Amniotic stem cell (primary cell): ENCODE measurements around the gene KRT77.
"Not testable (repeated sequence)": the region's sequence is repeated elsewhere in the genome, so short reads cannot be mapped to it uniquely, and the experiment has no call there.

Source experiments
- DNase-seq: peaks from one replicate; lab custom pipeline; 2025; lab: John Stamatoyannopoulos, UW

The KRT77 gene

GRCh38 chr12:52722680-52723079 is 19.4 kb upstream of the KRT77 start:
- no peak for DNase-seq

- no peak for DNase-seq
Measured at GRCh38 chr12:52721838-52722470, 18.6 kb upstream of the KRT77 start.

DNA sequence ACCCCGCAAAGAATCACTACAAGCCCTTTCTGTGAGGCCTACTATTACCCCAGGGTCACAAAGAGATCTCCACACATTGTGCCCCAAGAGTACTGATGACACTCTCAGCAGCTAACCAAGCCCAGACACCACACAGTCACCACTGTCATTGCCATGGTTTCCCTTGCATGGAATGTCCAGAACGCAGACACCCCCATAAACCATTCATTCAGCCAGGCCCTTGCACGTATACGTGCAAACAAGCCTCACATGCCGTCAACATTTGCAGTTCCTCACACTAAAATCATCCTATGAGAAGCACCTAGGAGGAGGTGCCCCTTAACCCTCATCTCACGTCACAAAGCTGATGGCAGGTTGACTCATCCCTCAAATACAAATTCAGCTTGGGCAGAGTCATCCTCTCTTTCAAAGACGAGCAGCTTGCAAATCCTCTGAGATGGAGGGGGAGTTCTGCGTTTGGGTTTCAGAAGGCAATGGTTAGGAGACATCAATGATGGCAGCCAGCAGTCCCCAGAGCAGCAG is 17.1 kb upstream of the KRT77 start:
- no peak for DNase-seq

DNA sequence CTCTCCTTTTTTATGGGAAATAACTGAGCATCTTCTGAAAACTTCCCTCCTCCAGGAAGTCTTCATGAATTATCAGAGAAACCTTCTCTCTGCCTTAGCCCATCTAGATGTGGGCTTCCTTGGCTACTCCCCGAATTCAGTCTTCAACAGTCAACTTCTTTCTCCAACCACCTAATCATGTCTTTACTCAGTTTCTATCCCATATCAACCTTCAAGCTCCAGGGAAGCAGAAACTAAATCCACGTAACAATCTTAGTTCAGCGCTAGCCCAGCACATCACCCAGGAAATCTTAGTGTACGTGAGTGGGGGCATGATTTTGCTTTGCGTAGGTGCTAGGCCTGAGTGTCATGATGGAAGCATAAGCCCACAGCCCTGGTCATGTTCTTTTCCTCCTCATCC is 12.7 kb upstream of the KRT77 start:
- no peak for DNase-seq

DNA sequence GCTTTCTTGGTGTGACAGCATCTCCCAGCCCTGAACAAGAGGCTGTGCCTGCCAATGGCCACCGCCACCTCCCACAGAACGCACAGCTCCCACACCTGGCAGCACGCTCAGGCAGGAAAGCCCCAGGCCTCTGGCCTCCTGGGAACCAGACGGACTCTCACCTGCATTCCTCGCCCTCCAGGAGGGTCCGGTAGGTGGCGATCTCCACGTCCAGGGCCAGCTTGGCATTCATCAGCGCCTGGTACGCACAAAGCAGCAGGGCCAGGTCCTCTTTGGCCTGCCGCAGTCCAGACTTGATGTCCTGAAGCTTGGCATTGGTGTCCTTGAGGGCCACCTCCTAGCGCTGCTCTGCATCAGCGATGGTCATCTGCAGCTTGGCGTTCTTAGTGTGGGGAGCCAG is 12.1 kb upstream of the KRT77 start:
- no peak for DNase-seq

GRCh38 chr12:52714887-52715281 is 11.6 kb upstream of the KRT77 start:
- DNase-seq = no peak

- DNase-seq = no peak
Measured at GRCh38 chr12:52713960-52714886, 10.9 kb upstream of the KRT77 start.

- not testable (repeated sequence) for DNase-seq
Measured at GRCh38 chr12:52712122-52712521, 8.8 kb upstream of the KRT77 start.

DNA sequence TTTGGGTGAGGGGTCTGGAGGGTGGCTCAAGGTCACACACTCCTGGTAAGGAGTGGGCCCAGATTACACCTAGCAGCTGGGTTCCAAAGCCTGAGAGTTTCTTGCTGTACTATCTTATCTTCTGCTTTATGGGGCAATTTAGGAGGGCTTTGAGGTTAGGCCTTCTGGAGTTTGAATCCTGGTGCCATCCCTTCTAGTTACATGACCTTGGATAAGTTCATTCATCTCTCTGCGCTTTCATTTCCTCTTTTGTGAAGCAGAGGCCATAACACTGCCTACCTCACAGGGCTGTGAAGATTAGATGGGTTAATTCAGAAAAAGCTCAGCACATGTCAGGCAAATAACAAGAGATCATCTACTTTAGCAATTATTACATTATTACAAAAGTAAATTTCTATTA is 7.4 kb upstream of the KRT77 start:
- no peak for DNase-seq

DNA sequence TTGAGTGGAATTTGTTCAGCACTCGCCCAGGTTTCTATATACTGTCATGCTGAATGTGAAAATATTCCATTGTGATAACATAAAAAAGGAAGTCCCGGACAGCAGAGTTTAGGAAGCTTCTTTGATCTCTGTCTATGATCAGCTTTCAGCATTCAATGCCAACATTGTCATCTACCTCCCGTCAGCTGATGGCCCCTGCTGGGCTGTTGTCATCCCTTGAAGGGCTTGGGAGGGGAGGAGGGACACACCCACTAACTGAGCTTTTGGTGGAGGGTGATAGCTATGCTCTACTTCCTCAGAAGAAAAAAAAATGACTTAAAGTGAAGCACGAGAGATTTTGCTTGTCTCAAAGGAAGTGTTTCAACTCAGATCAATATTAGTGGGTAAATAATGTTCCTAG is 4.7 kb upstream of the KRT77 start:
- no peak for DNase-seq

GRCh38 chr12:52704464-52704863 is 1.1 kb upstream of the KRT77 start:
- no peak for DNase-seq

DNA sequence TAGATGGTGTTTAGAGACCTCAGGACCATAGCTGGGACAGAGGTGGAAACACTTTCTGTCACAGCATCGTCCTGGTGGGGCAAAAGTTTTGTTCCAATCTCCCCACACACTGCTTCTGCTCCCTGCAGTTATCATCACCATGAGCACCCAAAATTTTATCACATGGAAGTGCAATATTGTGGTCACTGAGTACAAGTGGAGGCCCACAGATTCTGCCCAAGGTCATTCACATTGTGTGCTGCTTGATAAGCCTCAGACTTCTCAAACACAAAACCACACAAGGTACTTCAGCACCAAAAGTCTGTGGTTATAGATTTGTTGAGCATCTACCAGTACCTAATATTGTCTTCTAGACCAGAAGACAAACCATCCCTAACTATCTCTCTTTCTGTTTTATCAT is 554 bp upstream of the KRT77 start:
- no peak for DNase-seq

DNA sequence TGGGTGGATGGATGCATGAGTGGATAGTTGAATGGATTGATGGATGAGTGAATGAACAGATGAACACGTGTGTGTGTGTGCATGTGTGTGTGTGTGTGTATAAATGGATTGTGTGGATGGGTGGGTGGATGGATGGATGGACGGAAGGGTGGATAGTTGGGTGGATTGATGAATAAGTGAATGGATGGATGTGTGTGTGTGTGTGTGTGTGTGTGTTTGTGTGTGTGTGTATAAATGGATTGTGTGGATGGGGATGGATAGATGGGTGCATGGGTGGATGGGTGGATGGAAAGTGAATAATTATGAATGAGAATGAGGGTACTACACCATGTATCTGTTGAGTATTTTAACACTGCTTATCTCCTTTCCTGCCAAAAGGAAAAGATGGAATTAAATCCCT is 986 bp downstream of the KRT77 start:
- no peak for DNase-seq

GRCh38 chr12:52701281-52701680 is 2.0 kb downstream of the KRT77 start:
- DNase-seq = no peak

DNA sequence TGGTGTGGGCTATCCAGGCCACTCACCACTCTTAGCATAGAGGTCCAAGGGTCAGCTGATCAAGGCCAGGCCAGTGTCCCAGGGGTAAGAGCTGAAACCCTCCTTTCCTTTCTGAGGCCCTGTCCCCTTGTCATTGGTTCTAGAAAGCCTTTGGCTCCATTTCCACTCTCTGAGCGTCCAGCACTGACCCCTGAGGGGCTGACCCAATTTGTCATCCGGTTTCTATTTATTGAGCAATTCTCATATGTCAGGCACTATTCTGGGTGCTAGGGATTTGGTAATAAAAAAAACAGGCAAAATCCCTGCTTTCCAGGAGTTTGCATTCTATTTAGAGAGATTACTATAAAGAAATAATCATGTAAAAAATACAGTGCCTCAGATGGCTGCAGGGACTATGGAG is 3.4 kb downstream of the KRT77 start:
- no peak for DNase-seq

DNA sequence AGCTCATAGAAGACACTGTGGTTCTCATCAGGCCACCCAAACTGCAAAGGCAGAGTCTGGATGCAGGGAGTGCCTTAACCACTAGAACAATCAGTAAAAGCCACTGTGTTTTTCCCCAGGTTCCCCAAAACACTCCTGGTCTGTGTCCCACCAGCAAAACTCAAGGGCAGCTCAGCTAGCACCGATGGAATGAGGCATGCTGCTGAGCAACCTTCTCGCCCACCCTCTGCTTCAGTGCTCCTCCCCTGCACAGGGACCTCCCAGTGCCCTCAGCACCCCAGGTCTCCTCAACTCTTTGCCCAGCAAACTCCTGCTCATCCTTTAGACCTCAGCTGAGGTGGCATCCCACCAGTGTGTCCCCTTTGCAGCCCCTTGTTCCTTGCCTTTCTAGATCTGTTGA is 4.0 kb downstream of the KRT77 start:
- no peak for DNase-seq

DNA sequence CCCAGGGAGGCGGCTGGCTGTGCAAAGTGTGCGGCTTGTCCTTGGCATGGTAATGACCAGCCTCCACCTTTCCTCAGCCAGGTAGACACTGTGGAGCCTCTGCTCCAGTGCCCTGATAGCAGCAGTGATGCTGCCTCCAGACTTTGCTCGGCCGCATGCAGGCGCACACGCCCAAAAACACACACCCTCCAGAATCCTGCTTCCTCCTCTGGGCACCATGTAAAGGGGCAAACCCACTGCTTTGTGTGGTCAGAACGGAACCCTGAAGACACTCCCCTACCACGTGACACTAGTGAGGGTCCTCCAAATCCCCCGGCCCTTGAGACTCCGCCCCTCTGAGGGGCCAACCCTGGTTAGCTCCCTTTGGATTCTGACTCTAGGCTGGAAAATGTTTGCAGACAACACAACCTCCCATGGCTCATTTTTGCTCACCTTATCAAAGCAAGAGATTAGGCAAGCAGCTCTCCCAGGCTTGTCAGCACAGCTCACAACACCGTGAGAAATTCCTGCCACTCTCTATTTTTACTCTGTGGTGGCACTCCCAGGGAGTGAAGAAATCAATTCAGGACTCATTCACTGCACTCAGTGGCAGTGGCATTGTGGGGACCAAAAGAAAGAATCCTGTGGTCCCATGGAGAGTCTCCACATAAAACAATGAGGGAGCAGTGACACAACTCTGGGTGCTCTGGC is 4.5 kb downstream of the KRT77 start:
- no peak for DNase-seq

DNA sequence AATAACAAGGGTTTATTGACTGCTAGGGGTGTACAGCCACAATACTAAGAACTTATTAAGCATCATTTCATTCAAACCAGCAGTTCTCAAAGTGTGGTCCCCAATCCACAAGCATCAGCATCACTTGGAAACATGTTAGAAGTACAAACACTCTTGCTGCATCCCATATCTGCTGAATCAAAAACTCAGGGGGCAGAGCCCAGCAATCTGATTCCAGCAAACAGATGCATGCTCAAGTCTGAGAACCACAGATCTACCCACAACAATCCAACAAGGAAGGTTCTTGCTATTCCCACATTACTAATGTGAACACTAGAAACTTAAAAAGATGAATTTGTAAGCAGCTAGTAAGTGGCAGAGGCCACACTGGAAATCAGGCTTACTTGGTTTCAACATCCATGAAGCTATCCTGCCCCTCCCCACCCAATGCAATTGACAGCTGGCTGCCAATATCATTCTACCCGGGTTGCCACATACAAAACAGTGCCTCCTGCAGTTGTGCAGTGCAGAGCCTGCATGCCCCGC is 6.2 kb downstream of the KRT77 start:
- no peak for DNase-seq

GRCh38 chr12:52696588-52696987 is 6.7 kb downstream of the KRT77 start:
- no peak for DNase-seq

DNA sequence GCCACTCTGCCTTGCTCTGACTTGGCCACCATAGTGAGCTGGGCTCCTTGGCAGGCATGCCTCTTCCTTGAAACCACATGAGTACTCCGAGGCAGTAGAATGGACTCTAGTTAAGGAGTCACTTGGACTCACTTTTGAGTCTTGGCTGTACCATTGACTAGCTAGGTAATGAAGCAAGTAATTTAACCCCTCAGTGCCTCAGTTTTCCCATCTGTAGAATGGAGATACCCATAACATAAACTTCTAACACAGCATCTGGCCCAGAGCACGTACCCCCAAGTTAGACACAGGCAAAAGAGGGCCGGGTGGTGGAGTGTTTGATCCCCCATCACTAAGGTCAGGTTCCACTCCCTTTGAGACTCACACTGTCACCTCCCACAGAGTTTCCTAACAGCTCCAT is 8.3 kb downstream of the KRT77 start:
- no peak for DNase-seq

GRCh38 chr12:52694151-52694550 is 9.2 kb downstream of the KRT77 start:
- DNase-seq = no peak

- no peak for DNase-seq
Measured at GRCh38 chr12:52693261-52693660, 10.1 kb downstream of the KRT77 start.

- no peak for DNase-seq
Measured at GRCh38 chr12:52692254-52692653, 11.1 kb downstream of the KRT77 start.
